ENCODE measurements around the gene DHRS7.

The DHRS7 gene

DNA sequence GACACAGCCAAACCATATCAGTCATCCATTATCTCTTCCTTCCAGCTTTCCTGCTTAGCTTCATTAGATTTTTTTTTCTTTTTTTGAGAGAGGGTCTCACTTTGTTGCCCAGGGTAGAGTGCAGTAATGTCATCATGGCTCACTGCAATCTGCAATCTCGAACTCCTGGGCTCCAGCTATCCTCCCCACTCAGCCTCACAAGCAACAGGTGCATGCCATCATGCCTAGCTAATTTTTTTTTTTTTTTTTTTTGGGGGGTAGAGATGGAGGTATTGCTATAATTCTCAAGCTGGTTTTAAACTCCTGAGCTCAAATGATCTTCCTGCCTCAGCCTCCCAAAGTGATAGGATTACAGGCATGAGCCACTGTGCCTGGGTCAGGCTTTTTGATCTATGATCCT lies 45.5 kb upstream of the DHRS7 start:
- no peaks in the 10 kb centered on the region for H3K36me3 ChIP-seq
- no peaks in the 10 kb centered on the region for H3K9me3 ChIP-seq
- H3K4me1 ChIP-seq: no peaks in the 10 kb centered on the region; the same call in 1 of the 2 replicates
- H3K27me3 ChIP-seq: no peaks in the 10 kb centered on the region
- TF ChIP-seq, protein P1, sequence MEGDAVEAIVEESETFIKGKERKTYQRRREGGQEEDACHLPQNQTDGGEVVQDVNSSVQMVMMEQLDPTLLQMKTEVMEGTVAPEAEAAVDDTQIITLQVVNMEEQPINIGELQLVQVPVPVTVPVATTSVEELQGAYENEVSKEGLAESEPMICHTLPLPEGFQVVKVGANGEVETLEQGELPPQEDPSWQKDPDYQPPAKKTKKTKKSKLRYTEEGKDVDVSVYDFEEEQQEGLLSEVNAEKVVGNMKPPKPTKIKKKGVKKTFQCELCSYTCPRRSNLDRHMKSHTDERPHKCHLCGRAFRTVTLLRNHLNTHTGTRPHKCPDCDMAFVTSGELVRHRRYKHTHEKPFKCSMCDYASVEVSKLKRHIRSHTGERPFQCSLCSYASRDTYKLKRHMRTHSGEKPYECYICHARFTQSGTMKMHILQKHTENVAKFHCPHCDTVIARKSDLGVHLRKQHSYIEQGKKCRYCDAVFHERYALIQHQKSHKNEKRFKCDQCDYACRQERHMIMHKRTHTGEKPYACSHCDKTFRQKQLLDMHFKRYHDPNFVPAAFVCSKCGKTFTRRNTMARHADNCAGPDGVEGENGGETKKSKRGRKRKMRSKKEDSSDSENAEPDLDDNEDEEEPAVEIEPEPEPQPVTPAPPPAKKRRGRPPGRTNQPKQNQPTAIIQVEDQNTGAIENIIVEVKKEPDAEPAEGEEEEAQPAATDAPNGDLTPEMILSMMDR (IDR thresholded peaks at IDR 0.05; ENCODE audit: low read depth, low read length): no peak
- DNase-seq: no peak
- no peak overlapping the region for H3K4me3 ChIP-seq (ENCODE audit: low read depth, low read length)

DNA sequence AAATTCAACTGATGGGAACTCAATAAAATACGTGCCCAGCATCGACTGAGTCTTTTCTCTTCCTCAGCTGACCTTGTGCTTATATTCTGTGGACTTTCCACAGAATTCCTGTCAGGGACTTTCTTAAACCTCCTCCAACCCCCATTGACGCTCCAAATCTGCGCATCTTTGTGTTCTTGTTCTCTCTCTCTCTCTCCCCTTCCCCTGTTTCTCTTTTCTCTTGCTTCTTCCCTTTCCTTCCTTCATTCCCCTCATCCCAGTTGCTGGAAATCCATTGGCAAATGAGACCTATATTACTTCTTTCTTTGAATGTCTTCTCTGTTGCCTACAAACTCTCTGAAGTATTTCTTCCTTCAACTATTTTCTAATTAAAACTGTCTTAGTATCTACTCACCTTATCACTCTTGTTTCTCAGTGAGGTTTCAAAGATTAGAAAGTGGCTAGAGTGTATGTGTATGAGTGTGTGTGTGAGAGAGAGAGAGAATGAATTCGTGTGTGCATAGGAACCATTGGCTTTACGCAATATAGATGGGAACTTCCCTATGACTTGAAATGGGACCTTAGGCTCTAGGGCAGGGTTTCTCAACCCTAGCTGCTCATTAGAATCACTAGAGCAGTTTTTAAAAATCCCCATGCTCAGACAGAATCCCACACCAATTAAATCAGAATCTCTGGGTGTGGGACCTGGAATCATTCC lies 41.8 kb upstream of the DHRS7 start:
- no peak for DNase-seq
- TF ChIP-seq, protein P1 (IDR thresholded peaks at IDR 0.05; ENCODE audit: low read depth, low read length): no peak
- Histone ChIP-seq H3K27me3 (no peaks in the 10 kb centered on the region), H3K4me3 (ENCODE audit: low read depth, low read length) (no peak overlapping the region), H3K4me1 (peaks cover 3% of the 10 kb centered on the region; the same call in 1 of the 2 replicates), H3K9me3 (no peaks in the 10 kb centered on the region), H3K36me3 (no peaks in the 10 kb centered on the region)

GRCh38 chr14:60206249-60206670 lies 41.1 kb upstream of the DHRS7 start:
- Histone ChIP-seq H3K4me3 (ENCODE audit: low read depth, low read length) (no peak overlapping the region), H3K36me3 (no peaks in the 10 kb centered on the region), H3K9me3 (no peaks in the 10 kb centered on the region), H3K4me1 (peaks cover 3% of the 10 kb centered on the region; the same call in 1 of the 2 replicates), H3K27me3 (no peaks in the 10 kb centered on the region)
- DNase-seq: no peak
- TF ChIP-seq, protein P1 (IDR thresholded peaks at IDR 0.05; ENCODE audit: low read depth, low read length): no peak

- Histone ChIP-seq H3K36me3 (no peaks in the 10 kb centered on the region), H3K9me3 (no peaks in the 10 kb centered on the region), H3K4me1 (peaks cover 3% of the 10 kb centered on the region; the same call in 1 of the 2 replicates), H3K4me3 (ENCODE audit: low read depth, low read length) (no peak overlapping the region), H3K27me3 (no peaks in the 10 kb centered on the region)
- DNase-seq: no peak
- TF ChIP-seq, protein P1 (IDR thresholded peaks at IDR 0.05; ENCODE audit: low read depth, low read length): no peak
Observed at GRCh38 chr14:60204843-60205774, 39.9 kb upstream of the DHRS7 start.

- Histone ChIP-seq H3K36me3 (no peaks in the 10 kb centered on the region), H3K4me1 (peaks cover 3% of the 10 kb centered on the region; the same call in 1 of the 2 replicates), H3K9me3 (no peaks in the 10 kb centered on the region), H3K4me3 (ENCODE audit: low read depth, low read length) (peak overlapping the region; percentile 22), H3K27me3 (no peaks in the 10 kb centered on the region)
- DNase-seq: no peak
- TF ChIP-seq, protein P1 (IDR thresholded peaks at IDR 0.05; ENCODE audit: low read depth, low read length): no peak
Observed at GRCh38 chr14:60204104-60204842, 39.1 kb upstream of the DHRS7 start.

All from BE2C (cell line).